NCI-H460 (cell line): ENCODE measurements around the gene VAV2. TPM values are rescaled to one million over a fixed set of nuclear protein-coding genes. Genes with fewer than 3 reads are reported as not detected.

Source experiments
- DNase-seq: peaks from one replicate; pipeline ENCODE4 v3.0.0-alpha.2; 2016; ENCODE audit warnings: low read depth; ENCODE audit errors: extremely low read depth
- total RNA-seq: library from RNA; depleted of rRNA; stranded (reverse); fragments of >200 nt; shearing (Covaris generic); gene quantifications from 2 replicates; pipeline ENCODE4 v1.2.3, GENCODE V29; 2014

VAV2 gene
- total RNA-seq, 1 experiment from 2014 or later: 6.0 TPM

- DNase-seq: no peak
These were observed 212.4 kb downstream of the VAV2 start for GRCh38 chr9:133779516-133780403.

- DNase-seq: no peak
These were observed 213.0 kb downstream of the VAV2 start for GRCh38 chr9:133779081-133779480.

GRCh38 chr9:133778336-133779013 is 213.6 kb downstream of the VAV2 start:
- no peak for DNase-seq

GRCh38 chr9:133777871-133778270 is 214.3 kb downstream of the VAV2 start:
- DNase-seq: no peak

- no peak for DNase-seq
These were observed 214.9 kb downstream of the VAV2 start for GRCh38 chr9:133777068-133777791.

- no peak for DNase-seq
These were observed 215.9 kb downstream of the VAV2 start for GRCh38 chr9:133775951-133776905.

GRCh38 chr9:133775291-133775690 is 216.8 kb downstream of the VAV2 start:
- DNase-seq: no peak

- DNase-seq: no peak
These were observed 217.3 kb downstream of the VAV2 start for GRCh38 chr9:133774799-133775198.

- no peak for DNase-seq
These were observed 218.1 kb downstream of the VAV2 start for GRCh38 chr9:133773889-133774655.

- DNase-seq: no peak
These were observed 219.5 kb downstream of the VAV2 start for GRCh38 chr9:133772581-133772980.

- no peak for DNase-seq
These were observed 220.3 kb downstream of the VAV2 start for GRCh38 chr9:133771486-133772482.

- DNase-seq: no peak
These were observed 221.9 kb downstream of the VAV2 start for GRCh38 chr9:133770076-133770777.

- DNase-seq: no peak
These were observed 222.5 kb downstream of the VAV2 start for GRCh38 chr9:133769511-133770075.

- DNase-seq: no peak
These were observed 223.1 kb downstream of the VAV2 start for GRCh38 chr9:133768859-133769510.

- no peak for DNase-seq
These were observed 223.7 kb downstream of the VAV2 start for GRCh38 chr9:133768371-133768858.

- DNase-seq: no peak
These were observed 224.5 kb downstream of the VAV2 start for GRCh38 chr9:133767625-133768024.

GRCh38 chr9:133767008-133767407 is 225.1 kb downstream of the VAV2 start:
- no peak for DNase-seq
